Measurements from ENCODE around the gene RPS15.

Gene RPS15

DNA sequence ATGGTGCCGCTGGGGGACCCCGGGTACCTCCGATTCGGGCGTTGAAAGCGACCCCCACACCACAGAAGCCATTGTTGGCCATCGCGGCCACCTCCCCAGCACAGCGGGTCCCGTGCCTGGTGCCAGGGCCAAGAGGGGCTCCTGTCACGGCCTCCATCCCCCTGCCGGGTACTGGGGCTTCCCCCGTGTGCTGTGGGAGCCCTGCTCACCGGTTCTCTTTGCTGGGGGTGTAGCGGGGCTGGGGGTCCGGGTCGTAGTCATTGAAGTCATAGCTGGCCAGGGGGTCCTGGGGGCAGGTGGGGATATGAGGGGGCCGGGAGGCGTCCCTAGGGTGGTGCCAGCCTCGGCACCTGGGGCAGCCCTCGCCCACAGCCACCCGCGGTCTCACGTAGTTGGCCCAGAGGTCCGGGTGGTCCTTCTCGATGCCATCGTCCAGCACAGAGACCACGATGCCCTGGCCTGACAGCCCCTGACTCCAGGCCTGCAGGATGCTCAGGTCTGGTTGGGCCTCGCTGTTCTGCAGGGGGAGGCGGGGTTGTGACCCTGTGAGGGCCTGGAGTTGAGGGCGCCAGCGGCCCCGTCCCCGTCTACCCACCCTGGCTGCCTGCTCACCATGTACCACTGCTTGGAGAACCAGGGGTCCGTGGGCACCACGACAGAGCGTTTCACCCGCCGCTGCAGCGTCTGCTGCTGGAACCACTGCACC, 49.5 kb downstream of the RPS15 start:
- DNase-seq (ENCODE audit: low spot score) = no peak

DNA sequence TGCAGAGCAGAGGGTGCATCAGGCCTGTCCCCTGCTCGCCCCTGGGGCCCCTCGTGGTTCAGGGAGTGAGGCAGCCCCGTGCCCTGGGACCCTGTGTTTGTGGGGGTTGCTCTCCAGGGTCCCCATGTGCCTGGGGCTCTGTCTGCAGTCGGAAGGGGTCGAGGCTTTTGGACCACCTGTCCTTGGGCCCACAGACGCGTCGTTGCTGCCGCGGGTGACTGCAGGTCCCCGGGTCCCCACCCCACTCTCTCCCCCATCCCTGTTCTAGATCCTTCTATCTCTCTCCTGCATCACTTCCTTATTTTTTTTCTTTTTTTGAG, 50.0 kb downstream of the RPS15 start:
- DNase-seq (ENCODE audit: low spot score) = no peak

DNA sequence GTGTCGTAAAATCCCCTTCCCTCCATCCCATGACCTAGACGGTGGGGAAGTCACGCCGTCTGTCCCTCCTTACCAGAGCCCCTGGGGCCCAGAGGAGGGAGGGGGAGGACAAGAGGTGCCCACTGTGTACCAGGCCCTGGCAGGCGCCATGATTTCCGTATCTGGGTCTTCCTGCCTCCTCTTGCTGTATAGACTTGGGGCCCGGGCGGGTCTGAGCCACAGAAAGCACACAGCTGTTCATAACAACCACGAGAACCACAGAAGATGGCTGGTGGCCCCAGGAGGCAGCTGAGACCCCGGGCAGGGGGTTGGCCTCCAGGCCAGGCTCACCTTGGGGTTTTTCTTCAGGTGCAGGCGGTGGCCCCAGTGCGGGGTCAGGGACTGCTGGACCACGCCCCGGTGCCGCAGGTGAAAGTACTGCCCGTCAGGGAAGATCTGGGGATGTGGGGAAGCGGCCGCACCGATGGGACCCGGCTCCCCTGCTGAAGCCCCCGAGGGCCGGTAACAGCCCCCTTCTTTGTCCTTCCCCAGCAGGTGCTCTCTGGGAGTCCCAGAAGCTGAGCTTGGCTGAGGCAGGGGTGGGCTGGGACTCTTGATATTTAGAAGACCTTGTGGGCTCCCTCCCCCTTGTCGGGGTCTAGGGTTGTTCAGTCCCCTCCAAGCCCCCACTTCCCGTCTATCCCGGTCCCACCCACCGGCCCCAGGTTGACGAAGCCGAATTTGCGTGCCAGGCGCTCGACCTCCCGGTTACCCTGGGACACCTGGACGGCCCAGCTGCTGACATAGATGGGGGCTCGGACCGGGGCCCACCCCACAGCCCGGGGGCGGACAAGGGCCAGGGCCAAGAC, 51.5 kb downstream of the RPS15 start:
- no peak for DNase-seq (ENCODE audit: low spot score)

All from hematopoietic multipotent progenitor cell treated with erythropoietin and hydrocortisone succinate and interleukin-3 and kit ligand, for 15 days (in vitro differentiated cells).